ENCODE measurements around the gene TMEM184A.

Gene TMEM184A

GRCh38 chr7:1555813-1556543, at the start of gene TMEM184A:
Gene TMEM184A (minus strand): TSS chr7:1556205. CDS start chr7:1555484, 721 bp downstream.
- peak; percentile 41 to 48 for DNase-seq

- DNase-seq = no peak
These were observed 48.4 kb upstream of the TMEM184A start for GRCh38 chr7:1604383-1604782.

GRCh38 chr7:1603346-1604225, 47.6 kb upstream of the TMEM184A start:
- no peak for DNase-seq

GRCh38 chr7:1602386-1602785, 46.4 kb upstream of the TMEM184A start:
- no peak for DNase-seq

GRCh38 chr7:1601956-1602355, 46.0 kb upstream of the TMEM184A start:
- no peak for DNase-seq

GRCh38 chr7:1599640-1600395, 43.8 kb upstream of the TMEM184A start:
- DNase-seq = no peak

- no peak for DNase-seq
These were observed 43.1 kb upstream of the TMEM184A start for GRCh38 chr7:1598961-1599639.

GRCh38 chr7:1598286-1598685, 42.3 kb upstream of the TMEM184A start:
- DNase-seq = no peak

- no peak for DNase-seq
These were observed 41.8 kb upstream of the TMEM184A start for GRCh38 chr7:1597791-1598190.

- DNase-seq = no peak
These were observed 41.2 kb upstream of the TMEM184A start for GRCh38 chr7:1597066-1597760.

GRCh38 chr7:1596181-1597043, 40.4 kb upstream of the TMEM184A start:
- no peak for DNase-seq

GRCh38 chr7:1595636-1596035, 39.6 kb upstream of the TMEM184A start:
- no peak for DNase-seq

- no peak for DNase-seq
These were observed 39.0 kb upstream of the TMEM184A start for GRCh38 chr7:1595027-1595426.

GRCh38 chr7:1593904-1594421, 38.0 kb upstream of the TMEM184A start:
- DNase-seq = no peak

- no peak for DNase-seq
These were observed 37.3 kb upstream of the TMEM184A start for GRCh38 chr7:1593091-1593866.

GRCh38 chr7:1592299-1592871, 36.4 kb upstream of the TMEM184A start:
- DNase-seq = no peak

- DNase-seq = no peak
These were observed 35.9 kb upstream of the TMEM184A start for GRCh38 chr7:1591876-1592275.

GRCh38 chr7:1591396-1591795, 35.4 kb upstream of the TMEM184A start:
- no peak for DNase-seq

- no peak for DNase-seq
These were observed 34.9 kb upstream of the TMEM184A start for GRCh38 chr7:1590887-1591286.

GRCh38 chr7:1590476-1590875, 34.5 kb upstream of the TMEM184A start:
- DNase-seq = no peak

Measured in activated CD4-positive, alpha-beta T cell treated with anti-CD3 and anti-CD28 coated beads, Interleukin-2, amount 50 U/mL, for 4 hours (primary cell).